Measurements from ENCODE around the gene OR10A6. TPM values are rescaled to one million over a fixed set of nuclear protein-coding genes. Genes with fewer than 3 reads are reported as not detected.

The OR10A6 gene
- total and polyA plus RNA-seq, 8 donors, result not detected

DNA sequence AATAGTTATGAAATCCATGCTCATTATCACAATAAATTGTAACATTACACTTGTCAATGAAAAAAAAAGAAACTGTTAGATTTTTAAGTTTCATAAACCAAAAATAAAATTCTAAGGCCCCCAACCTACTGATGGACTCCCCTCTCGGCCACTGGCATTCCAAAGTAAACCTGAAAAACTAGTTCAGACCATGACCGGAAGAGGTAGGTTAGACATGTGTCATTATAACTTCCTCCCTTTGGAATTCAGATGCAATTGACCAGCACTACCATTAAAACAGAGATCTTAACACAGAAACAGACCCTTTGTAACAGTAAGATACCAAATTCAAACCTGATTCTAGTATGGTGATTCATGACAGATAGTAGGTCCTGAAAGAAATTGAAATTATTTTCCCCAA is 12.9 kb downstream of the OR10A6 start:
- no peaks in the 10 kb centered on the region for H3K27me3 ChIP-seq
- H3K4me3 ChIP-seq, result no peak overlapping the region
- H3K27ac ChIP-seq, result no peak overlapping the region
- H3K4me1 ChIP-seq, result no peaks in the 10 kb centered on the region
- ATAC-seq, result no peak
- WGBS, 2 donors, result 65 to 76% methylated on average over 2 of the region's 2 CpGs
- H3K9me3 ChIP-seq, result no peaks in the 10 kb centered on the region
- no peak for FAIRE-seq
- H3K36me3 ChIP-seq, result no peaks in the 10 kb centered on the region
- no peak for DNase-seq
- intact Hi-C loops (cut with DNase I), result no loop called here
- TF ChIP-seq, protein P1, sequence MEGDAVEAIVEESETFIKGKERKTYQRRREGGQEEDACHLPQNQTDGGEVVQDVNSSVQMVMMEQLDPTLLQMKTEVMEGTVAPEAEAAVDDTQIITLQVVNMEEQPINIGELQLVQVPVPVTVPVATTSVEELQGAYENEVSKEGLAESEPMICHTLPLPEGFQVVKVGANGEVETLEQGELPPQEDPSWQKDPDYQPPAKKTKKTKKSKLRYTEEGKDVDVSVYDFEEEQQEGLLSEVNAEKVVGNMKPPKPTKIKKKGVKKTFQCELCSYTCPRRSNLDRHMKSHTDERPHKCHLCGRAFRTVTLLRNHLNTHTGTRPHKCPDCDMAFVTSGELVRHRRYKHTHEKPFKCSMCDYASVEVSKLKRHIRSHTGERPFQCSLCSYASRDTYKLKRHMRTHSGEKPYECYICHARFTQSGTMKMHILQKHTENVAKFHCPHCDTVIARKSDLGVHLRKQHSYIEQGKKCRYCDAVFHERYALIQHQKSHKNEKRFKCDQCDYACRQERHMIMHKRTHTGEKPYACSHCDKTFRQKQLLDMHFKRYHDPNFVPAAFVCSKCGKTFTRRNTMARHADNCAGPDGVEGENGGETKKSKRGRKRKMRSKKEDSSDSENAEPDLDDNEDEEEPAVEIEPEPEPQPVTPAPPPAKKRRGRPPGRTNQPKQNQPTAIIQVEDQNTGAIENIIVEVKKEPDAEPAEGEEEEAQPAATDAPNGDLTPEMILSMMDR (IDR thresholded peaks at IDR 0.05), result no peak

DNA sequence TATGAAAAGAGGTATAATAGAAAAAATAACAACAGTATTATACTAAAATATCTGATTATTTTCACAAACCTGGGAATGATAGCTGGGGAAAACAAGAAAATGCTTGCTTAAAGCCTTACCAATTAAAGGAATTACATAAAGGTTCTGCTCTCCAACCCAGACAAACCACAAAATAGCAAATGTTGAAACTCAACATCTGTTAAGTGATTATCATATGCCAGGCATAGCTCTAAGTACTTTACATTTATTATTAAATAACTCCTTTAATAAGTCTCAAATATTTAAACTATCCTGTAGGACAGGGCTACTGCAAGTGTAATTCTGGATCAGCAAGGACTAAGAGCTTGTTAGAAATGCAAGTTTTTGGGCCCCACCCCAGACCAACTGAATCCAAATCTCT is 20.1 kb downstream of the OR10A6 start:
- TF ChIP-seq, protein P1 (IDR thresholded peaks at IDR 0.05), result no peak
- DNase-seq (no peak), FAIRE-seq (no peak), ATAC-seq (no peak)
- H3K9me3 ChIP-seq, result no peaks in the 10 kb centered on the region
- H3K4me3 ChIP-seq, result no peak overlapping the region
- H3K4me1 ChIP-seq, result peaks cover 0 to 9% (median 0%) of the 10 kb centered on the region in 3 donors
- H3K36me3 ChIP-seq, result no peaks in the 10 kb centered on the region
- intact Hi-C loops (cut with DNase I), result no loop called here
- no peak overlapping the region for H3K27ac ChIP-seq
- no peaks in the 10 kb centered on the region for H3K27me3 ChIP-seq

DNA sequence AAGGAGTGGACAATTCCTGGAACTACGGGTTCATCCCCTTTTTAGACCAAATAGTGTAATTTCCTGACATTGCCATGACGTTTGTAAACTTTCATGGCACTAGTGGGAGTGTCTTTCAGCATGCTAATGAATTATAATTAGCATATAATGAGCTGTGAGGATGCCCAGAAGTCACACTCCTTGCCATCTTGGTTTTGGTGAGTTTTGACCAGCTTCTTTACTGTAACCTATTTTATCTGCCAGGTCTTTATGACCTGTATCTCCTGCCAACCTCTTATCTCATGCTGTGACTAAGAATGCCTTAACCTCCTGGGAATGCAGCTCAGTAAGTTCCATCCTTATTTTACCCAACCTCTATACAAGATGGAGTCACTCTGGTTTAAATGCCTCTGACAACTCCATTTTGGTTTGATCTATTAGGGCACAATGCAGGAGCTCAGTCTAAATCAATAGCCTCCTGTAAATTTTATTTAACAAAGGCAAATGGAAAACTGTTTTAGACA is 20.7 kb downstream of the OR10A6 start:
- Histone ChIP-seq H3K27ac (no peak overlapping the region), H3K36me3 (no peaks in the 10 kb centered on the region), H3K4me3 (no peak overlapping the region), H3K27me3 (no peaks in the 10 kb centered on the region), H3K9me3 (no peaks in the 10 kb centered on the region), H3K4me1 (peaks cover 0 to 9% (median 0%) of the 10 kb centered on the region in 3 donors)
- DNase-seq (no peak), ATAC-seq (no peak), FAIRE-seq (no peak)
- 17 to 32% methylated on average over 2 of the region's 2 CpGs for WGBS, 2 donors
- TF ChIP-seq, protein P1 (IDR thresholded peaks at IDR 0.05), result no peak
- intact Hi-C loops (cut with DNase I), result no loop called here

DNA sequence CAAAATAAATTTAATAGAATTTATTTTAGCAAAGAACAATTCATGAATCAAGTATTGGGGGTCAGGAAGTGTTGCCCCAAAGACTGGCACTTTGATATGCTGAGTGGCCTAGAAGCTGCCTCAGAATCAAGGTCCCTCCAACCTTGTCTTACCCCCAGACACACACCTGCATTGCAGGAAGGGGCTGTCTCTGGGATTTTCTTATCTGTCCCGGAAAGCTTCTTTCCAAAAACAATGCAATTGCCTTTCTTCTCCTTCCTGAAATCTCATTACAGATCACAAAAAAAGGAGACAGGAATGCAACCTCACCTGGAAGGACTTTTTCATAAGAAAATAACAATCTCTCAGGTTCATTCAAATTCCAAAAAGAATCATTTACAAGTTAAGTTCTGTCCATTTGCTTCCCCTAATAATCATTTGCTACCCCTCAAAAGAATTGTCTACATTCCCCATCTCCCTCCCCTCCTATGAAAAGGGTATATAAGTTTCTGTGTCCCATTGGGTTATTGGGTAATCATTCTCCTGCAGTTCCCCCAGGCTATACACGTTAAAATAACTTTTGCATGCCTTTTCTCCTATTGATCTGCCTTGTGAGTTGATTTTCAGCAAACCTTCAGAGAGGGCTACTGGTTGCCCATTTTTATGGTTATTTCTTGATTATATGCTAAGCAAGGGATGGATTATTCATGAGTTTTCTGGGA is 21.3 kb downstream of the OR10A6 start:
- no peak overlapping the region for H3K27ac ChIP-seq
- H3K36me3 ChIP-seq, result no peaks in the 10 kb centered on the region
- TF ChIP-seq, protein P1 (IDR thresholded peaks at IDR 0.05), result no peak
- FAIRE-seq (no peak), ATAC-seq (no peak), DNase-seq (no peak)
- 31 to 35% methylated on average over 2 of the region's 2 CpGs for WGBS, 2 donors
- peaks cover 0 to 9% (median 0%) of the 10 kb centered on the region in 3 donors for H3K4me1 ChIP-seq
- intact Hi-C loops (cut with DNase I), result no loop called here
- no peak overlapping the region for H3K4me3 ChIP-seq
- no peaks in the 10 kb centered on the region for H3K9me3 ChIP-seq
- no peaks in the 10 kb centered on the region for H3K27me3 ChIP-seq

DNA sequence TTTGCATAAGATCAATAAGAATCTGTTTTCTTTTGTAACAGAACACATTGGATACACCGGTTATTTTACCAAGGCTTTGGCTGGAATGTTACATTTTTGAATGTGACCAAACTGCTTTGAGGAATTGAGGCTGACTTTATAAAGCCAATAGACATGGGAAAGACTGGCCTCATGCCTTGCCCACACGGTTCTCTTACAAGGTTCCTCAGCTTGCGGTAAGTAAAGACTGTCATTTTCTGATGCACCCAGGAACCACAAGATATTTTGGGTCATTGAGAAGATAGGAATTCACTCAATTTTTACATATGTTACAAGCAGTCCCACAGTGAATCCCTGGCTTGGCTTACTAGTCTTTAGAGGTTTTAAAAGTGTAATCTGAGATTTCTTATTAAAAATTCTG is 23.9 kb downstream of the OR10A6 start:
- H3K36me3 ChIP-seq, result no peaks in the 10 kb centered on the region
- intact Hi-C loops (cut with DNase I), result no loop called here
- FAIRE-seq (no peak), DNase-seq (no peak), ATAC-seq (no peak)
- H3K9me3 ChIP-seq, result no peaks in the 10 kb centered on the region
- no peaks in the 10 kb centered on the region for H3K27me3 ChIP-seq
- WGBS, 2 donors, result 50 to 51% methylated on average over 3 of the region's 3 CpGs
- no peak overlapping the region for H3K27ac ChIP-seq
- peaks cover 0 to 9% (median 0%) of the 10 kb centered on the region in 3 donors for H3K4me1 ChIP-seq
- TF ChIP-seq, protein P1 (IDR thresholded peaks at IDR 0.05), result no peak
- no peak overlapping the region for H3K4me3 ChIP-seq
